Measurements from ENCODE around the gene KATNAL1.

KATNAL1 gene

GRCh38 chr13:30307194-30307970, at the start of gene KATNAL1:
TSS of gene KATNAL1 (minus strand) at chr13:30307551. CDS start at chr13:30283777, 23,774 bp downstream.
- peak; percentile 76 to 78 for DNase-seq

GRCh38 chr13:30355839-30356238, 48.5 kb upstream of the KATNAL1 start:
- DNase-seq: no peak

GRCh38 chr13:30355384-30355699, 48.0 kb upstream of the KATNAL1 start:
- peak in 1 of 2 donors; percentile 65 for DNase-seq

- no peak for DNase-seq
Observed at GRCh38 chr13:30354493-30355383, 47.4 kb upstream of the KATNAL1 start.

GRCh38 chr13:30353471-30354215, 46.3 kb upstream of the KATNAL1 start:
- DNase-seq: no peak

GRCh38 chr13:30353060-30353459, 45.7 kb upstream of the KATNAL1 start:
- DNase-seq: no peak

DNA sequence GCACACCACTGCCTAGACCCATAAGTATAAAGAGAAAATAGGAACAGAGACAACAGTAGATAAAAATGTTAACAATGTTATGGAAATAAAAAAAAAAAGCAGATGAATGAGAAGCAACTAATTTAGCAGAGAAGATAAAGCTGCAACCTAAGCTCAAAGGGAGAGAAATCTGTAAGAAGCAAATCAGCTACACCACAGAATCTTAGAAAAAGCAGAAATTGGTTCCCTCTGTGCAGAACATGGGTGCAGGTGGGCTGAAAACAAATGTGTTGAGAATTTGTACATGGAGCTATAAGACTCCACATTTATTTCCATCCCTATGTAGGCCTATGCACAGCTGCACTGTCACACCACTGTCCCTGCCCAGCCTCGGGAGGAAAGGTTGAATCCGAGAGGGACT, 44.8 kb upstream of the KATNAL1 start:
- no peak for DNase-seq

- no peak for DNase-seq
Observed at GRCh38 chr13:30346789-30347167, 39.4 kb upstream of the KATNAL1 start.

DNA sequence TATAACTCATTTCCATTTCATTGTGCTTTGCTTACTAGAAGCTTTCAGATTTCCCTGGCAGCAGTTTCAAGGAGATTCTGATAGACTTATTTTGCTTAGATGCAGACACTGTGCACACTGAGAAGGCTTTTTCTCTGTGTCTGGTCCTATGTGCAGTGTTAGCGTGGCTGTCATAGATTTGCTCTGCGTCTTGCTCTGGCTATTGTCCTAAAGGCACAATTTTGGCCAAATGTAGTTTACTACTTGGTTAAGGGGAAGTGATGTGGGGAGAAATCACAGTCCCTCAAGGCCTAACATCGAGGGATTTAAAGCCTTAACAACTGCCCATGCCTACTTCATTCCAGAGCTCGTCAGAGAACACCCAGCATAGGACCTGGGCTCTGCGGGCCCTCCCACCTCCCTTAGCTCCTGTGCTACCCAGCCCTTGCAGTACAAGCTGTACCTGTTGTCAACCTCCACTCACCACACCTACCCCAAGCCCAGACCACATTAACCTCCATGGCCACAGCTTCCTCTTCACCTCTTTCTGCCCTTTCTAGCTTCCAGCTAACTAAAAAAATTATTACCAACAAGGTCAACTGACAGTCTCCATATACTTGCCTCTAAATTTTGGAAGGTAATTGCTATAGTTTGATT, 38.9 kb upstream of the KATNAL1 start:
- DNase-seq: peak; percentile 69 to 72

DNA sequence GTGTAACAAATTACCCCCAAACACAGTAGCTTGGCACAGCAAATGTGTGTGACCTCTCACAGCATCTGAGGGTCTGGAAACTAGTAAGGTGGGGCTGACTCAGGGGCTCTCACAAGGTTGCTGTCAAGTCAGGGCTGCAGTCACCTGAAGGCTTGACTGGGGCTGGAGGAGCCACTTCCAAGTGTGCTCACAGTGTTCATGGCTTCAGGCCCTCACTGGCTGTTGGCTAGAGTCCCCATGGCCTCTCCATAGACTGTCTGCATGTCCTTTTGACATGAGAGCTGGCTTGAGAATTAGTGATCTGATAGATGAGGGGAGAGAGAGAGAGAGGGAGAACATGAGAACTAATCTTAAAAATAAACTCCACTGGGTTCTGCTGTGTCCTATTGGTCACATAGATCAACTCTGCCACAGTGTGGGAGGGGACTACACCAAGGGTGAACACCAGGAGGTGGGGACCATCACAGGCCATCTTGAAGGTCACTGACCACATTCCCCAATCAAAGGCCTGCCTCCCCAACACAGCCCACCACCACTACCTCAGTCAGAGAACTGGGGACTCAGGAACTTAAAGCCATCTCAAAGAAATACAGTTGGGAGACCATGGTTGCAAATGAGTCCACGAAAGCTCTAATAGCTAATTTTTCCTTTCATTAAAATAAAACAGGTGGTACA, 38.2 kb upstream of the KATNAL1 start:
- DNase-seq: no peak

GRCh38 chr13:30341815-30342570, 34.6 kb upstream of the KATNAL1 start:
- DNase-seq: no peak

GRCh38 chr13:30340331-30341250, 33.2 kb upstream of the KATNAL1 start:
- DNase-seq: no peak

- no peak for DNase-seq
Observed at GRCh38 chr13:30339738-30340330, 32.5 kb upstream of the KATNAL1 start.

GRCh38 chr13:30338952-30339351, 31.6 kb upstream of the KATNAL1 start:
- DNase-seq: no peak

DNA sequence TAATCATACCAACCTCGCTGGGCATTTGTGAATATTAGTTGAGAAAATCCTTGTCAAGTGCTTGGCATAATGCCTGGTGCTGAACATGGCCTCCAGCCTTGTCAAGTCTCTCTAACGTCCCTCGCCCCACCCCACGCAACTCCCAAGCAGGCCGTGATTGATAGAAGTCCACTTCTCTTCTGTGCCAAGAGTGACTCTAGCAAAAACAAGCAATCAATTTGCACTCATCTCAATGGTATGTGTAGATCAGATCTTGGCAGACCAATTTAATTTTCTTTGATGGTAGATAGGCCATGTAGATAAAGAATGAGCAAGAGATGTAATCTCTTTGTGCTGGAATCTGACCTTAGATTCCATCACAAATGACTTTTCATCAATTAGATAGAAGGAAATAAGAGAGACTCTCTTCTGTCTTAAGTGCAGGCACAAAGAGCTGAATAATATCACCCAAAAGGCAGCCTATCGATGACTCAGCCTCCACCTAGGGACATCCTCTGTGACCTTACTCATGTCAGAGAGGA, 31.0 kb upstream of the KATNAL1 start:
- no peak for DNase-seq

DNA sequence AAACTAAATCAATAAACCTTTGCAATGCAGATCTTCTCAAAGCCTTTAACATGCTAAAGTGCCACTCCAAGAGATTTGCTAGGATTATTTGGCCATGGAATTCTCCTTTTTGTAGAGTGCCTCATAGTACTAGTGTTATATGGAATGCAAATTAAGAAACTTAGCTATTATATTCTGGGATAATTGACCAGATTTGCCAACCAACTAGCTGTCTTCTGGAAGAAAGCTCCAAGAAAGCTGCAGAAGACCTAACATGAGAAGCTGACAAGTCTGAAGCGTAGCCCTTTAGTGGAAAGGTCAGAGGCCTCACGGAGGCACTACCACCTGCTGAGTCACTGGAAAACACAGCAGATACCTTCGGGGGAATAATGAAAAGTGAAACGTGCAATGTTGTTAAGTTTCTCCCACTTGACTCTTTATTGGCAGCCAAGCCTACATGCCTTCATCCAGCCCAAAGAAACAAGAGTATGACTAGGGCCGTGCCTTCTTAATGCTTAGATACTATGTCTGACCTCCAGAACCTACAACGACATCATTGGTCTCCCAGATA, 29.8 kb upstream of the KATNAL1 start:
- no peak for DNase-seq

DNA sequence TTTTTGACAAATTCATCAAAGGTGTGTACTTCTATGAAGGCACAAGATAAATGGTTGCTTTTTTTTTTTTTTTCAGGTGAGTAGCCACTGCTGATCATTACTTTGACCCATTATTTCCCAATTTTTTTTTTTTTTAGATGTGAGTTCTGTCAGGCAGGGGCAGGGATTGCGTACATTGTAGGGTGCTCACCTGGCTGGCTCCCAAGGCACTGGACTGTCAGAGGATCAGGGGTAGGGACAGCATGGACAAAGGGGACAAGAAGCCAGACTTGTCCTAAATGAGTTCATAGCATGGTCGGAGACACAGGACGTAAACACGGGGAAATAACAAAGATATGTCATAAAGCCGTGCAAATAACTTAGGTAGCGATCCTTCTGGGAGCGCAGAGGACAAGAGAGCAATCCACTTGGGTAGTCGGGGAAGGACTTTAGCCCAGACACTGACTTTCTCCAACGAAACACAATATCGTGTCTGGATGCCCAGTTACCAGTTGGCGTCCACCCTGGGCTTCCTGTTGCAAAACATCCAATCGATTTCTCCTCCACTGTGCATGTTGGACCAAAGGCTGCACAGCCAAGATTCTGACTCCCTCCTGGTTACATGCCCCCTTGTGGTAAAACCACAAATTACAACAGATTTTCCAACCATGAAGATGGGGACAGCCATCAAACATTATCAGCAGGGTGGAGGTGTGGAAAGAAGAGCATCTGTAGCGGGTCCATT, 27.5 kb upstream of the KATNAL1 start:
- DNase-seq: peak in 1 of 2 donors; percentile 63

DNA sequence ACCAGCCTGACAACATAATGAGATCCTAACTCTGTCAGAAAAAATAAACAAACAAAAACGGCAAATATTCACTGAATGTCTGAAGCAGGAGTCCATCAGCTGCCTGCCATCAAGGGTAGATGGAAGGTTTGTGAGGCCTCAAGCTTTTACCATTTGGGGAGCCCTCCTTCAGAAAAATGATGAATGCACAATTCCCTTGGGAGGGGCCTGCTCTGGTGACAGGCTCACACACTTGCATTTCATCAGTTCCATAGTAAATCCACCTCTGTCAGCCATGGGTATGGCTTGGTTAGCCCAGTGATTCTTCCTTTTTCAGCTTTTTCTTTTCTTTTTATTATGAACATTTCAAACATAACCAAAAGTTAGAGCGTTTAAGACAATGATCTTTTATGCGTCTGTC, 26.3 kb upstream of the KATNAL1 start:
- DNase-seq: no peak

All from CD4-positive, alpha-beta T cell treated with Interleukin-1 beta for 1 hour (primary cell).